HG03064 (cell line): ENCODE measurements around the gene GRID1.

ENCODE experiments used
- ATAC-seq: cut with Tn5 transposase; IDR thresholded peaks from one replicate; pipeline ENCODE4 v1.9.1; 2021; ENCODE audit warnings: low read depth; ENCODE audit not compliant: unreplicated experiment

Gene GRID1

GRCh38 chr10:86371116-86371515 lies 4.5 kb upstream of the GRID1 start:
- no peak for ATAC-seq

- ATAC-seq = no peak
Observed at GRCh38 chr10:86370006-86370585, 3.5 kb upstream of the GRID1 start.

- no peak for ATAC-seq
Observed at GRCh38 chr10:86368987-86369386, 2.4 kb upstream of the GRID1 start.

- ATAC-seq = no peak
Observed at GRCh38 chr10:86368046-86368445, 1.5 kb upstream of the GRID1 start.

- ATAC-seq = no peak
Observed at GRCh38 chr10:86367152-86367951, 757 bp upstream of the GRID1 start.

GRCh38 chr10:86366902-86367151 lies 232 bp upstream of the GRID1 start:
- no peak for ATAC-seq

GRCh38 chr10:86365346-86366032 lies 1.1 kb downstream of the GRID1 start:
- no peak for ATAC-seq

GRCh38 chr10:86364491-86365345 lies 1.9 kb downstream of the GRID1 start:
- no peak for ATAC-seq

GRCh38 chr10:86363833-86364490 lies 2.6 kb downstream of the GRID1 start:
- no peak for ATAC-seq

GRCh38 chr10:86363184-86363832 lies 3.3 kb downstream of the GRID1 start:
- ATAC-seq = no peak

- ATAC-seq = no peak
Observed at GRCh38 chr10:86362586-86363183, 3.9 kb downstream of the GRID1 start.

- no peak for ATAC-seq
Observed at GRCh38 chr10:86362129-86362527, 4.5 kb downstream of the GRID1 start.

GRCh38 chr10:86361156-86362128 lies 5.2 kb downstream of the GRID1 start:
- no peak for ATAC-seq

GRCh38 chr10:86360657-86361056 lies 5.9 kb downstream of the GRID1 start:
- no peak for ATAC-seq

GRCh38 chr10:86359954-86360353 lies 6.6 kb downstream of the GRID1 start:
- ATAC-seq = no peak

- no peak for ATAC-seq
Observed at GRCh38 chr10:86359111-86359510, 7.5 kb downstream of the GRID1 start.

GRCh38 chr10:86357676-86358075 lies 8.9 kb downstream of the GRID1 start:
- ATAC-seq = no peak

- ATAC-seq = no peak
Observed at GRCh38 chr10:86357041-86357440, 9.6 kb downstream of the GRID1 start.

GRCh38 chr10:86356296-86356695 lies 10.3 kb downstream of the GRID1 start:
- ATAC-seq = no peak
